Umbilical cord (tissue), 2 donors: ENCODE measurements around the gene PREB. TPM values are rescaled to one million over a fixed set of nuclear protein-coding genes. Genes with fewer than 3 reads are reported as not detected.

Source experiments
- DNase-seq: peaks from one replicate; pipeline ENCODE4 v3.0.0-alpha.2; 2015; ENCODE audit warnings: low spot score
- total RNA-seq: library from RNA; depleted of rRNA; stranded (reverse); fragments of >200 nt; gene quantifications from one replicate; pipeline ENCODE4 v1.2.3, GENCODE V29; 2014; ENCODE audit warnings: low replicate concordance; ENCODE audit not compliant: insufficient read depth

Gene PREB
- total RNA-seq, 1 donor from 2014 or later, result 20.2 TPM

- no peak for DNase-seq
Measured at GRCh38 chr2:27096748-27097297, 37.6 kb downstream of the PREB start.

GRCh38 chr2:27095745-27096651 lies 38.4 kb downstream of the PREB start:
- peak; percentile 75 for DNase-seq

GRCh38 chr2:27095427-27095744 lies 39.0 kb downstream of the PREB start:
- no peak for DNase-seq

GRCh38 chr2:27094353-27094984 lies 40.0 kb downstream of the PREB start:
- DNase-seq, result no peak

- DNase-seq, result no peak
Measured at GRCh38 chr2:27093430-27094352, 40.7 kb downstream of the PREB start.

- DNase-seq, result no peak
Measured at GRCh38 chr2:27092696-27093429, 41.6 kb downstream of the PREB start.

GRCh38 chr2:27091746-27092695 lies 42.4 kb downstream of the PREB start:
- no peak for DNase-seq

- DNase-seq, result no peak
Measured at GRCh38 chr2:27089111-27089954, 45.1 kb downstream of the PREB start.

GRCh38 chr2:27088634-27089033 lies 45.8 kb downstream of the PREB start:
- DNase-seq, result no peak

- no peak for DNase-seq
Measured at GRCh38 chr2:27087823-27088410, 46.5 kb downstream of the PREB start.

GRCh38 chr2:27086724-27087593 lies 47.5 kb downstream of the PREB start, which contains the start of gene KHK:
KHK (plus strand) TSS chr2:27086772; CDS start chr2:27087260, 488 bp downstream.
- no peak for DNase-seq

- DNase-seq, result peak; percentile 95
Measured at GRCh38 chr2:27086090-27086723, 48.2 kb downstream of the PREB start.

GRCh38 chr2:27085673-27086089 lies 48.8 kb downstream of the PREB start:
- peak; percentile 66 for DNase-seq

GRCh38 chr2:27085062-27085672 lies 49.3 kb downstream of the PREB start:
- DNase-seq, result no peak

GRCh38 chr2:27084297-27085061 lies 50.0 kb downstream of the PREB start:
- DNase-seq, result no peak
